G401 (cell line): ENCODE results near the gene PTP4A1. TPM values are rescaled to one million over a fixed set of nuclear protein-coding genes. Genes with fewer than 3 reads are reported as not detected.

Experiments used
- DNase-seq: peaks from one replicate; pipeline ENCODE4 v3.0.0-alpha.2; 2015; ENCODE audit warnings: low spot score
- in situ Hi-C: cut with HindIII; loops from 2 replicates; pipeline ENCODE4 v1.10.0; 2016; ENCODE audit warnings: low sequenced_read_pairs, mixed read lengths
- total RNA-seq: library from RNA; depleted of rRNA; stranded (reverse); fragments of >200 nt; shearing (Covaris generic); gene quantifications from 2 replicates; pipeline ENCODE4 v1.2.3, GENCODE V29; 2014

The PTP4A1 gene
- total RNA-seq, 1 experiment from 2014 or later = 16.6 TPM

DNA sequence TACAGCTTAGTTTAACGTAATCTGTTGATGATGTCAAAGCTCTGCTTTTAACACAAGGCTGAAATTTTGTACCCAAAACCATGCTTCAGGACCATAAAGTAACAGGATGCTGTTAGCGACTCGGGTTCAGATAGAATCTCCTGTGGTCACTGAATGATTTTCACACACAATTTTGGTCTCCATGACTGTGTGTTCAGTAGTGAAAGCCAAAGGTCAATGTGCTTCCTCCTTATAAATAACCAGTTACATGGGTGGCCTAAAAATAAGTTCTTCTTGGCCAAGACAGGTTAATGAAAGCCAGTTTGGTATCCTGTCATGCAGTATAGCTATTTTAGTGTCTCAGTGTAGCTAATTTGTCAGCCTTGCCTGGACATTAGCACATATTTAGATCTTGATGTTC is 19.1 kb upstream of the PTP4A1 start:
- DNase-seq = no peak
- in situ Hi-C loops = no loop called here

GRCh38 chr6:63553900-63554299 is 18.4 kb upstream of the PTP4A1 start:
- DNase-seq = no peak
- in situ Hi-C loops = no loop called here

DNA sequence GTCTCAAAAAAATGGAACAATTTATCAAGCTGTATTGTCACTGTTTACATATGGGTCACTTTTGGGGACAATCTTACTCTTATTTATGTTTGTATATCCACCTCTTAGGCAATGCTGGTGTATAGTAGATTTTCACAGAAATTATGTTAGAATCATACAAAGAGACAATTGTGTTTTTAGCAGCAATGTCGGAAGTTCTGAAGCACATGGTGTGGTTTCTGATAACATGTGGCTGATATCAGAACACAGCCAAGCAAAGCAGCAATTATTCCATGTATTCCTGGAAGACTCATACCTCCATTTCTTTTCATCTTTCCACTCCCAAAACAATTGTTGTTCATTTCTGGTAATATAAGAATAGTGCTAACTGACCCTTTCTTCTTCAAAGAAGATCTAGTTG is 17.5 kb upstream of the PTP4A1 start:
- in situ Hi-C loops = no loop called here
- no peak for DNase-seq

GRCh38 chr6:63556369-63556768 is 15.9 kb upstream of the PTP4A1 start:
- DNase-seq = no peak
- in situ Hi-C loops = no loop called here

GRCh38 chr6:63558278-63558677 is 14.0 kb upstream of the PTP4A1 start:
- in situ Hi-C loops = no loop called here
- DNase-seq = no peak

DNA sequence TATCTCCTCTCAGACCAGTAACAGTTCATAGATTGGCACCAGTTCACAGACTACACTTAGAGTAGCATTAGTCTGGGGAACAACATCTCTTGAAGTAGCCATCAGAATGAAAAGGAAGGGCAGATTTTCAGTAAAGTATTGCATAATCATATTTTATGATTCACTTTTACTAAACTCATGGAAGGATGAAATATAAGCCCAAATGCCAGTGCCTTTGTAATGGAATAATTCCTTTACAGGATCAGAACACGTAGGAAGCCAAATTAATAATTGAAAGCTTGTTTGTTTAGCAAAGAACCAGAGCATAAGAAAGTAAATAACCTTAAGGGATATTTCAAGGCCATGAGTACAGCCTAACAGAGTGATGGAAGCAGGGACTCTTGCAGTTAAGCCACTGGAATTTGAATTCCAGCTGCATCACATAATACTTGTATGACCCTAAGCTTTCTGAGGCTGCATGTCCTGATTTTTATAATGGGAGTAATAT is 11.4 kb upstream of the PTP4A1 start:
- DNase-seq = no peak
- in situ Hi-C loops = no loop called here

- in situ Hi-C loops = no loop called here
- no peak for DNase-seq
Measured at GRCh38 chr6:63561288-63561687, 11.0 kb upstream of the PTP4A1 start.

- in situ Hi-C loops = no loop called here
- no peak for DNase-seq
Measured at GRCh38 chr6:63563235-63563634, 9.0 kb upstream of the PTP4A1 start.

- DNase-seq = no peak
- in situ Hi-C loops = no loop called here
Measured at GRCh38 chr6:63565058-63565726, 7.1 kb upstream of the PTP4A1 start.

GRCh38 chr6:63565727-63566596 is 6.3 kb upstream of the PTP4A1 start:
- DNase-seq = no peak
- in situ Hi-C loops = no loop called here

- in situ Hi-C loops = no loop called here
Measured at GRCh38 chr6:63567966-63568365, 4.3 kb upstream of the PTP4A1 start.

DNA sequence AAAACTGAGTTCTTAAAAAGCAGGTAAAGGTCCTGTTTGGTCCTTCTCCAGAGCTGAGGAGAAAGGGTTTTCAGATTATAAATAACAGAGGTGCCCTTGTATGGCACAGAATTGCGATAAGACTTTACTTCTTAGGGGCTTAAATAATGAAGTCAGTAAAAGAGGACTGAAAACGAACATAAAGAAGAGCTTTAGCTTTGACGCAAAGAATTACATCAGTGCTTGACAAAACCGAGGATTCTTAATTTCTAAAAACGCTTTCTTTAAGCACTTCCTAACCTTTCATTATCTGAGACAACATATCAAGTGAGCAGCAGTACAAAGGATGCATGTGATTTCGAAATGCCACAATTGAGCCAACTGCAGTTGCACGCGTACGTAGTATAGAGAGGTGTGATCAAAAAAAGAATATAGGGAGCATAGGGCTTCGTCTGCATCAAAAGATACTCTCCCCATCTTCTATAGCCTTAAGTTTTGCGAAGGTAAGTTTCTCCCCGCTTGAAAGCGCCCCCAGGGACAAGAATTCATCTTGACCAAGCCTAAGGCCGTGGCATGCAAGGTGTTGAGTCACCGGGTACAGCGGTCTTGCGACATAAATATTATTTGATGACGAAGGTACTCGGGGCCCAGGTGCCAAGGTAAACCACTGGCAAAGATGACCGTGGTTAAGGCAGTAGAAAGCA is 778 bp upstream of the PTP4A1 start:
- in situ Hi-C loops = no loop called here
- no peak for DNase-seq

More at GRCh38 chr6:63567966-63568365, 4.3 kb upstream of the PTP4A1 start:
- DNase-seq = no peak

DNA sequence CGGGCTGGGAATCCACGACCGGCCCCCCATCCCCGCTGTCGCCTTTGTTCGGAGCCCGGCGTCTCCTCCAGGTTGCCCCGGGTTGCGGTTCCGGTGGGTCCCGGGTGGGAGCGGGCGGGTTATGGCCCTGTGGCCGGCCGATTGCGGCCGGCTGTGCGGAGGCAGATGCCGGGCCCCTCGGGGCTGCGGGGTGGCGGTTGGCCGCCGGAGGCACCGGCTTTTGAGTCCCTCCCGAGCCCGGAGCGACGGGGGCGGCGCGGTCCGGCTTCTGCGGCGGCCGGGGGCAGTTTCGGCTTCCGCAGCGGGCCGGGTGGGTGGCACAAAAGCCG is 431 bp downstream of the PTP4A1 start:
- no peak for DNase-seq
- in situ Hi-C loops = no loop called here

DNA sequence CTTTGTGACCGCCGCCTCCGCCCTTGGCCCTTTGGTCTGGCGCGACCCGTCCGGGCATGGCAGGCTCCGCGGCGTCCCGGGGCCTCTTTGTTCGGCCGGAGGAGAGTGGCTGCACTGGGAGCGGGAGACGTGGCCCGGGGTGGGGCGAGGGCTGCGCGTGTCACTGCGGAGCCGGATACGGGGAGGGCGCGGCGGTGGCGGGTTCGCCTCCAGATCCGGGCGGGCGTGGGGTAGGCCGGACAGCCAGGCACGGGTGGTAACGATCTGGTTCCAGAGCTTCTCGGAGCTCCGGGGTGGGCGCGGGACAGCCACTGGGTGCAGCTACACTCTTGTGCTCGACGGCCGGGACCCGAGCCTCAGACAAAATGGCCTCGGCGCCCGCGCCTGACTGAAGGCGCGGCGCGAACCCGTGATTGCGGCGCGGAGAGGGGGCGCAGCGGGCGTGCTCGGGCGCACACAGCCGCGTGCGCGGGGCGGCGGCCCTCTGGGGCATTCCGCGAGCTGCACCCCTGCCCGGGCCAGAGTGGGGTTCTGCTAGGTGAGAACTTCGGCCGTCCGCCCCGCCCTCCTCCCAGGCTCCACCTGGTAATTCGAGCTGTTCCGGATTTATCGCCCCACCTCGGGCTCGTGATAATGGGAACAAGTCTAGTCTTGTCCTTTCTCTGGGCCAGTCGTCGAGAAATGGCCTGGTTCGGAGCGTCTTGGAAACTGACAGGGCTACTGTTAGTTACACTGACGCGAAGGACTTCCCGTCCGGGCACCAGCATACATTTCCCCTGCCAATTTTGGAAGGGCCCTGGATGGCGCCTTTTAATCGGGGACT is 1.0 kb downstream of the PTP4A1 start:
- peak; percentile 72 for DNase-seq
- in situ Hi-C loops = no loop called here

DNA sequence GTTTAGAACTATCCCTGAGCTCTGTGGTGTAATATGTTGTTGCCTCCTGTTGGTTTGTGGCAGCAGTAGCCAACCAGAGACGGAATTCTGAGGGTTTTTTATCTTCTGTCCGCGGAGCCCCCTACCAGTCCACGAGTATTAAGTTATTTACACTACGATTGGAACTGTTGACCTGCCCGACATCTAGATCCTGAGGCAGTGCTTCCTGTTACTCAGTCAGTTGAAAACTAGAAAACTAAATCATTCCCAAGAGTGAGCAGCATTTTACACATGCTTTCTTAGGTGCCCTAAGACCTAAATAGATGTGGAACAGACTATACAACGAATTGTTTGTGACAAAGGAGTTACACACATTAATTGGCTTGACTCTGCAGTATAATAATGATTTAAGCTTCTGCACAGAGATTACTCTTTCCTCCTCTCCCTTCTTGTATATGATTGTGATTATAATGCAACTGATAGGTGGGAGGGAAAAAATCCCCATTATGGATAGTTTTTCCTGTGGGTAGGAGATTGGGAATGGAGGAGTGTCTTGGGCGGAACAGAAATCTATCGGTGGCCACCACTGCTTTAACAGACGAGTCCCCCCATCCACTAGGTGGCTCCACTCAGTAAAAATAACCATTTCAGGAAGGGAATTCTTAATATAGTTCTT is 1.7 kb downstream of the PTP4A1 start:
- peak; percentile 20 for DNase-seq
- in situ Hi-C loops = no loop called here

- in situ Hi-C loops = no loop called here
- DNase-seq = no peak
Measured at GRCh38 chr6:63574554-63574900, 2.2 kb downstream of the PTP4A1 start.

GRCh38 chr6:63576147-63576772 is 4.0 kb downstream of the PTP4A1 start:
- DNase-seq = no peak
- in situ Hi-C loops = no loop called here

DNA sequence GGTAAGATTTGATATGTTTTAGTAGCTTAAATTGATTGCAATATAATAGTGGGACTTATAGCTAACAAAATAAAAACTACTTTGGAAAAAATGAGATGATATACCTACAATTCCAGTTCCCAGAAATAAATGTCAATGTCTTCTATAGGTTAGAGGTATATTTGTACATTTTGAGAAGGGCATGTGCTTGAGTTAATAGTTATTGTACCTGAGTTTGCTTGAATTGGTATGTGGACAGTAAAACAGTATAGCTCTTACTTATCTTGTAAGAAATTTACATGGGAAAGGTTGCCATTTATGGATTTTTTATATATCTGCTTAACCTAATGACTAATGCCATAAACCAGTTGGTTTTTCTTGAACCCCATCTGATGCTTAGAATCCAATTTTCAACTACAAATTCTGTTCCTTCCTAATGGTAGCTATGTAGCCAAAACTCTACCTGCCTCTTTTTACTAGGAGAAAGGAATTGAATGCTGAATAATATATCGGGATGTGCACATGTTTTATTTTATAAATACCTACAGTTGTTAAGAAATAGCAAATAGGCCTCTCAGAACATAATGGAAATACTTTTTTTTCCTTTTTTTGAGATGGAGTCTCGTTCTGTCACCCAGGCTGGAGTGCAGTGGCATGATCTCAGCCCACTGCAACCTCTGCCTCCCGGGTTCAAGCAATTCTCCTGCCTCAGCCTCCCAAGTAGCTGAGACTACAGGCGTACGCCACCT is 4.9 kb downstream of the PTP4A1 start:
- no peak for DNase-seq
- in situ Hi-C loops = no loop called here
